Measurements from ENCODE around the gene GFRA1.

GFRA1 gene

GRCh38 chr10:116133634-116134033, 139.4 kb downstream of the GFRA1 start:
- in situ Hi-C loops (cut with MboI; ENCODE audit: low sequenced_read_pairs), result no loop called here

GRCh38 chr10:116132780-116133399, 140.1 kb downstream of the GFRA1 start:
- in situ Hi-C loops (cut with MboI; ENCODE audit: low sequenced_read_pairs), result no loop called here

GRCh38 chr10:116130006-116130405, 143.0 kb downstream of the GFRA1 start:
- in situ Hi-C loops (cut with MboI; ENCODE audit: low sequenced_read_pairs), result no loop called here

- in situ Hi-C loops (cut with MboI; ENCODE audit: low sequenced_read_pairs), result no loop called here
Observed at GRCh38 chr10:116126954-116127695, 145.9 kb downstream of the GFRA1 start.

GRCh38 chr10:116126239-116126638, 146.8 kb downstream of the GFRA1 start:
- in situ Hi-C loops (cut with MboI; ENCODE audit: low sequenced_read_pairs), result no loop called here

GRCh38 chr10:116125180-116125579, 147.8 kb downstream of the GFRA1 start:
- in situ Hi-C loops (cut with MboI; ENCODE audit: low sequenced_read_pairs), result no loop called here

- in situ Hi-C loops (cut with MboI; ENCODE audit: low sequenced_read_pairs), result no loop called here
Observed at GRCh38 chr10:116124777-116125176, 148.2 kb downstream of the GFRA1 start.

- in situ Hi-C loops (cut with MboI; ENCODE audit: low sequenced_read_pairs), result no loop called here
Observed at GRCh38 chr10:116122664-116123063, 150.3 kb downstream of the GFRA1 start.

- in situ Hi-C loops (cut with MboI; ENCODE audit: low sequenced_read_pairs), result no loop called here
Observed at GRCh38 chr10:116121640-116122525, 151.1 kb downstream of the GFRA1 start.

- in situ Hi-C loops (cut with MboI; ENCODE audit: low sequenced_read_pairs), result no loop called here
Observed at GRCh38 chr10:116120688-116121455, 152.1 kb downstream of the GFRA1 start.

- in situ Hi-C loops (cut with MboI; ENCODE audit: low sequenced_read_pairs), result no loop called here
Observed at GRCh38 chr10:116118847-116119246, 154.2 kb downstream of the GFRA1 start.

- in situ Hi-C loops (cut with MboI; ENCODE audit: low sequenced_read_pairs), result no loop called here
Observed at GRCh38 chr10:116115797-116116196, 157.2 kb downstream of the GFRA1 start.

- in situ Hi-C loops (cut with MboI; ENCODE audit: low sequenced_read_pairs), result no loop called here
Observed at GRCh38 chr10:116115036-116115641, 157.9 kb downstream of the GFRA1 start.

GRCh38 chr10:116113721-116114501, 159.1 kb downstream of the GFRA1 start:
- in situ Hi-C loops (cut with MboI; ENCODE audit: low sequenced_read_pairs), result no loop called here

- in situ Hi-C loops (cut with MboI; ENCODE audit: low sequenced_read_pairs), result no loop called here
Observed at GRCh38 chr10:116112232-116113231, 160.5 kb downstream of the GFRA1 start.

- in situ Hi-C loops (cut with MboI; ENCODE audit: low sequenced_read_pairs), result no loop called here
Observed at GRCh38 chr10:116111483-116112095, 161.4 kb downstream of the GFRA1 start.

- in situ Hi-C loops (cut with MboI; ENCODE audit: low sequenced_read_pairs), result no loop called here
Observed at GRCh38 chr10:116110736-116111135, 162.3 kb downstream of the GFRA1 start.

- in situ Hi-C loops (cut with MboI; ENCODE audit: low sequenced_read_pairs), result no loop called here
Observed at GRCh38 chr10:116109881-116110280, 163.1 kb downstream of the GFRA1 start.

Data from HL-60/S4 (cell line).